Endothelial cell of umbilical vein (primary cell): ENCODE measurements around the gene NEDD9. TPM values are rescaled to one million over a fixed set of nuclear protein-coding genes. Genes with fewer than 3 reads are reported as not detected.

Experiments
- BruUV-seq: library from RNA; stranded (reverse); fragments of 400-500 nt; replicated peaks from 2 replicates; lab custom pipeline; 2021; lab: Mats Ljungman, UMichigan
- CTCF ChIA-PET: fragments of 300-600, 350-600 bp; sonication (Branson Sonifier 250); formaldehyde crosslinking; loops from one replicate; lab custom pipeline; 2021; ENCODE audit warnings: antibody characterized with exemption, inconsistent platforms; lab: Charles Lee
- POLR2A ChIA-PET: fragments of 300-600, 350-600 bp; sonication (Branson Sonifier 250); formaldehyde crosslinking; loops from one replicate; lab custom pipeline; 2021; ENCODE audit warnings: antibody characterized with exemption, inconsistent platforms; lab: Charles Lee
- DNase-seq: peaks from one replicate; pipeline ENCODE4 v3.0.0-alpha.2; 2011; ENCODE audit warnings: low read depth, low spot score
- FAIRE-seq: peaks from 2 replicates; lab custom pipeline; 2011; peaks lifted over from hg19 to GRCh38; lab: Jason Lieb, UNC
- H2AFZ ChIP-seq: 2 replicates; pipeline ENCODE4 v1.6.0; 2012; ENCODE audit warnings: low read depth, low read length, control low read depth, inconsistent platforms
- H3K27ac ChIP-seq: 2 replicates; pipeline ENCODE4 v1.5.1; 2011; ENCODE audit warnings: low read depth, mild to moderate bottlenecking, control low read depth, low read length, moderate library complexity; ENCODE audit not compliant: insufficient read depth
- H3K27me3 ChIP-seq, 2 experiments: 2 replicates each; pipeline versions ENCODE4 v1.6.0 to v1.6.1; 2011; ENCODE audit warnings: low read length in 2 of 2, mixed read lengths in 1 of 2; ENCODE audit not compliant: control insufficient read depth in 2 of 2, insufficient read depth in 2 of 2
- H3K36me3 ChIP-seq, 2 experiments: 2 replicates in 1 of 2; 3 replicates in 1 of 2; pipeline ENCODE4 v1.5.1; 2011; ENCODE audit warnings: low read length in 2 of 2, mild to moderate bottlenecking in 1 of 2, moderate library complexity in 1 of 2; ENCODE audit not compliant: control insufficient read depth in 2 of 2, insufficient read depth in 2 of 2; ENCODE audit errors: extremely low read depth in 1 of 2
- H3K4me1 ChIP-seq: 3 replicates; pipeline ENCODE4 v1.5.1; 2011; ENCODE audit warnings: mild to moderate bottlenecking, low read length; ENCODE audit not compliant: control insufficient read depth, insufficient read depth; ENCODE audit errors: extremely low read depth
- H3K4me2 ChIP-seq: 2 replicates; pipeline ENCODE4 v1.6.1; 2011; ENCODE audit warnings: low read length, control low read depth, mixed read lengths; ENCODE audit not compliant: insufficient read depth
- H3K4me3 ChIP-seq, 3 experiments: fragments of 200-600 bp in 1 of 3; sonication (generic), shearing (Covaris generic) in 1 of 3; replicated peaks in 1 of 3; 2 replicates each; pipeline ENCODE4 v1.5.1; 2011 to 2016; ENCODE audit warnings: control low read depth in 3 of 3, low read length in 3 of 3, mild to moderate bottlenecking in 2 of 3, inconsistent platforms in 1 of 3, low read depth in 1 of 3, moderate library complexity in 1 of 3; ENCODE audit not compliant: insufficient read depth in 1 of 3
- H3K79me2 ChIP-seq: 2 replicates; pipeline ENCODE4 v1.6.0; 2012; ENCODE audit warnings: low read length, inconsistent platforms; ENCODE audit not compliant: control insufficient read depth, insufficient read depth
- H3K9ac ChIP-seq: replicated peaks from 2 replicates; pipeline ENCODE3; 2011; ENCODE audit warnings: low read length, control low read depth; ENCODE audit not compliant: insufficient read depth; ENCODE audit errors: extremely low read depth
- H3K9me1 ChIP-seq: replicated peaks from 3 replicates; pipeline ENCODE4 v1.6.0; 2011; ENCODE audit warnings: mild to moderate bottlenecking, low read length; ENCODE audit not compliant: control insufficient read depth, insufficient read depth; ENCODE audit errors: extremely low read depth
- H3K9me3 ChIP-seq: replicated peaks from 2 replicates; pipeline ENCODE4 v1.5.1; 2012; ENCODE audit warnings: low read length, inconsistent platforms; ENCODE audit not compliant: control insufficient read depth, insufficient read depth
- H4K20me1 ChIP-seq: replicated peaks from 2 replicates; pipeline ENCODE3; 2011; ENCODE audit warnings: mild to moderate bottlenecking, low read length; ENCODE audit not compliant: control insufficient read depth, insufficient read depth; ENCODE audit errors: extremely low read depth
- CTCF ChIP-seq, 2 donors: IDR thresholded peaks; 1 replicate in 1 of 2; 2 replicates in 1 of 2; pipeline ENCODE4 v1.5.1; 2011; ENCODE audit warnings: low read length in 2 of 2, mild to moderate bottlenecking in 2 of 2, moderate library complexity in 2 of 2, control low read depth in 1 of 2, inconsistent platforms in 1 of 2, low read depth in 1 of 2; ENCODE audit not compliant: insufficient read depth in 1 of 2; ENCODE audit errors: extremely low read depth in 1 of 2
- EZH2 ChIP-seq: IDR thresholded peaks from 2 replicates; pipeline ENCODE4 v1.6.1; 2012; ENCODE audit warnings: borderline replicate concordance, low read depth, mild to moderate bottlenecking, moderate library complexity, low read length, inconsistent platforms; ENCODE audit not compliant: severe bottlenecking
- FOS ChIP-seq: IDR thresholded peaks from 2 replicates; pipeline ENCODE4 v1.6.1; 2011; ENCODE audit warnings: mild to moderate bottlenecking, low read length, moderate library complexity, borderline replicate concordance; ENCODE audit not compliant: insufficient read depth
- GATA2 ChIP-seq: IDR thresholded peaks from 2 replicates; pipeline ENCODE4 v1.7.0; 2011; ENCODE audit warnings: low read depth, mild to moderate bottlenecking, moderate library complexity, mixed read lengths, low read length; ENCODE audit not compliant: insufficient read length, insufficient read depth
- JUN ChIP-seq: IDR thresholded peaks from 2 replicates; pipeline ENCODE4 v1.6.1; 2011; ENCODE audit warnings: borderline replicate concordance, low read depth; ENCODE audit not compliant: insufficient read length, insufficient read depth
- MYC ChIP-seq: IDR thresholded peaks from one replicate; pipeline ENCODE4 v1.6.1; 2011; ENCODE audit warnings: mild to moderate bottlenecking, low read depth, low read length
- POLR2A ChIP-seq: IDR thresholded peaks from 2 replicates; pipeline ENCODE4 v1.6.1; 2012; ENCODE audit warnings: low read depth, mild to moderate bottlenecking, control low read depth, low read length
- POLR2AphosphoS5 ChIP-seq: IDR thresholded peaks from 2 replicates; pipeline ENCODE4 v1.6.1; 2012; ENCODE audit warnings: low read depth, mild to moderate bottlenecking, control low read depth, low read length, moderate library complexity; ENCODE audit not compliant: insufficient read depth
- dilution Hi-C: fragments of 300-500 bp; cut with MboI; formaldehyde crosslinking; loops from one replicate; pipeline ENCODE4 v1.15.0; 2019; ENCODE audit warnings: low sequenced_read_pairs; ENCODE audit not compliant: extremely low pct_ligation_motif_present
- intact Hi-C: fragments of 100-400 bp; cut with micrococcal nuclease; formaldehyde crosslinking; loops from one replicate; pipeline ENCODE4 v1.10.0; 2022
- polyA plus RNA-seq, 4 experiments: library from polyadenylated mRNA; depleted of rRNA in 3 of 4; stranded (reverse) in 3 of 4; unstranded in 1 of 4; fragments of >200 nt; gene quantifications; 2 replicates each; pipeline versions ENCODE4 v1.2.1 to v1.2.3, GENCODE V29; 2011 to 2012; ENCODE audit warnings: missing spikeins in 1 of 4
- small RNA-seq: library from RNA; depleted of rRNA; stranded (forward); fragments of <200 nt; gene quantifications from one replicate; pipeline ENCODE3, GENCODE V24; 2012; ENCODE audit warnings: low replicate concordance, low read depth; ENCODE audit not compliant: insufficient read depth, insufficient read length
- total RNA-seq: library from RNA; stranded (reverse); gene quantifications from 2 replicates; pipeline ENCODE4 v1.2.3, GENCODE V29; 2021
- TF ChIP-seq, protein P1 (sequence below): IDR thresholded peaks from 2 replicates; pipeline ENCODE4 v1.6.1; 2011; ENCODE audit not compliant: insufficient read depth, insufficient read length

Gene NEDD9
- total and polyA plus RNA-seq, 2 donors (not counting 3 experiments of a cell fraction or from before 2014, with no cell fraction given): 55.2 to 61.0 TPM

DNA sequence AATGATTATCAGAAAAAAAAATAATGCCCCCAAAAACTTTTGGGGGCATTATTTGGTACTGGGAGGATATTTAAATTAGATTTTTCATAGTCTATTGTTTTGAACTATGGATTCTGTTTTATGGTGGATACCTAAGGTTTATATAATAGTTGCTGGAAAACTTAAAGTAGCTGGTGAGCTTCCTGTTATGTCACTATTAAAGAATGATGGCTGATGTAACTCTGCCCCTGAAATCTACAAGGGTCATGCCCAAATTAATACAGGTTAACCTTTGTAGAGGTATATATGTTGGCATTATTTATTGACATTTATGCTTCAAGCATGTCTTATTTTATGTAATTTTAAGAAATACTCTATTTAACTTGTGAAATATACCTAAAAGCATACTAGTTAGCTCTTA lies 95.7 kb downstream of the NEDD9 start:
- no peaks in the 10 kb centered on the region for H3K27me3 ChIP-seq
- intact Hi-C loops (no loop called here), dilution Hi-C loops (loop anchor here (25.0 kb wide), 1 partner anchor 350 kb away; no protein-coding TSS in a partner anchor)
- no peaks in the 10 kb centered on the region for H3K9me3 ChIP-seq
- DNase-seq: no peak
- H3K36me3 ChIP-seq: peaks cover 4 to 12% of the 10 kb centered on the region in 2 experiments
- H3K4me2 ChIP-seq: no peak overlapping the region
- H3K27ac ChIP-seq: no peak overlapping the region
- peaks cover under 1% of the 10 kb centered on the region for H3K4me1 ChIP-seq
- H4K20me1 ChIP-seq: no peaks in the 10 kb centered on the region
- FAIRE-seq: no peak
- POLR2A ChIA-PET: no interaction called here
- CTCF ChIA-PET: interaction anchor here (0.7 to 1.9 kb wide), 4 partner anchors 13 to 439 kb away, joined by 3 to 6 read pairs (median 3); no protein-coding TSS in a partner anchor
- H3K9me1 ChIP-seq: no peaks in the 10 kb centered on the region
- BruUV-seq: no TSS peak
- H2AFZ ChIP-seq: no peak overlapping the region
- no peak for TF ChIP-seq EZH2
- TF ChIP-seq POLR2A: no peak
- TF ChIP-seq JUN: no peak
- TF ChIP-seq, protein P1, sequence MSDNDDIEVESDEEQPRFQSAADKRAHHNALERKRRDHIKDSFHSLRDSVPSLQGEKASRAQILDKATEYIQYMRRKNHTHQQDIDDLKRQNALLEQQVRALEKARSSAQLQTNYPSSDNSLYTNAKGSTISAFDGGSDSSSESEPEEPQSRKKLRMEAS: no peak
- TF ChIP-seq POLR2AphosphoS5: no peak
- no peak for TF ChIP-seq FOS
- TF ChIP-seq MYC: no peak
- no peak for TF ChIP-seq GATA2
- no peak for TF ChIP-seq CTCF (IDR thresholded peaks at IDR 0.05; ENCODE audit: extremely low read depth in 1 of 2, insufficient read depth in 1 of 2, low read depth in 1 of 2, low read length in 2 of 2)
- peaks cover 10% of the 10 kb centered on the region for H3K79me2 ChIP-seq
- no peak overlapping the region for H3K9ac ChIP-seq
- H3K4me3 ChIP-seq: no peak overlapping the region

Small RNA genes lying within 50 kb of the gene (small RNA-seq; reads per million reads assigned to genes)
- not detected for gene AL136139.1

Other genes with a start within 250 kb of the NEDD9 start
- gene ELOVL2, start 188.4 kb downstream of the NEDD9 start, total RNA-seq: not detected in 2 replicates
- not detected in 2 replicates for gene ELOVL2, start 188.4 kb downstream of the NEDD9 start, polyA plus RNA-seq
- gene SMIM13, start 138.8 kb downstream of the NEDD9 start, total RNA-seq: 14.7 and 19.4 TPM in 2 replicates
- gene SMIM13, start 138.8 kb downstream of the NEDD9 start, polyA plus RNA-seq: 2.2 and 3.2 TPM in 2 replicates
- not detected in 2 replicates for gene ERVFRD-1, start 120.9 kb downstream of the NEDD9 start, total RNA-seq
- gene ERVFRD-1, start 120.9 kb downstream of the NEDD9 start, polyA plus RNA-seq: not detected in 2 replicates